Gastroesophageal sphincter (tissue), 4 donors: ENCODE data around the gene PDLIM3. TPM values are rescaled to one million over a fixed set of nuclear protein-coding genes. Genes with fewer than 3 reads are reported as not detected.
A peak's percentile ranks its signal among the peaks of the same experiment; 100 is the strongest.

Source experiments
- ATAC-seq: fragments of 150-250 bp; one replicate; pipeline ENCODE4 v1.9.1; 2016; ENCODE audit warnings: mild to moderate bottlenecking, moderate library complexity
- H3K27ac ChIP-seq, 4 donors: fragments of 200-600 bp; sonication (generic) in 3 of 4; 1 replicate in 3 of 4; 2 replicates in 1 of 4; pipeline ENCODE4 v1.5.1; 2016 to 2019
- H3K27me3 ChIP-seq: fragments of 200-600 bp; sonication (generic); one replicate; pipeline ENCODE4 v1.5.1; 2019
- H3K36me3 ChIP-seq, 2 donors: fragments of 200-600 bp; sonication (generic); one replicate each; pipeline ENCODE4 v1.5.1; 2019; ENCODE audit warnings: control low read depth in 1 of 2
- H3K4me1 ChIP-seq, 3 donors: fragments of 200-600 bp; sonication (generic); 1 replicate in 2 of 3; 2 replicates in 1 of 3; pipeline ENCODE4 v1.5.1; 2016 to 2019; ENCODE audit warnings: control low read depth in 2 of 3
- H3K4me3 ChIP-seq, 2 donors: fragments of 200-600 bp; sonication (generic); one replicate each; pipeline ENCODE4 v1.5.1; 2019; ENCODE audit warnings: mild to moderate bottlenecking in 1 of 2, moderate library complexity in 1 of 2
- H3K9me3 ChIP-seq, 3 donors: fragments of 200-600 bp; sonication (generic); one replicate each; pipeline ENCODE4 v1.5.1; 2017 to 2019; ENCODE audit warnings: control low read depth in 2 of 3
- EP300 ChIP-seq: sonication (generic); formaldehyde crosslinking; IDR thresholded peaks from one replicate; pipeline ENCODE4 v1.6.1; 2017; ENCODE audit warnings: antibody characterized with exemption, mild to moderate bottlenecking
- POLR2A ChIP-seq, 2 donors: fragments of 450-650 bp; IDR thresholded peaks; one replicate each; pipeline ENCODE4 v1.6.1; 2017; ENCODE audit warnings: antibody characterized with exemption in 2 of 2, mild to moderate bottlenecking in 2 of 2, moderate library complexity in 1 of 2
- POLR2AphosphoS5 ChIP-seq: sonication (generic); formaldehyde crosslinking; IDR thresholded peaks from one replicate; pipeline ENCODE4 v1.6.1; 2017; ENCODE audit warnings: antibody characterized with exemption
- WGBS, 2 donors: methylation state at CpG; one replicate each; pipeline ENCODE4 v1.1.5; 2018; ENCODE audit warnings: low coverage in 1 of 2; 5-methylcytosine and 5-hydroxymethylcytosine counted together
- total RNA-seq, 4 donors: library from RNA; depleted of rRNA; stranded (reverse); fragments of >200 nt; gene quantifications; one replicate each; pipeline ENCODE4 v1.1.0, GENCODE V29; 2016
- TF ChIP-seq, protein P1 (sequence below), 4 experiments: fragments of 200-600 bp in 2 of 4; fragments of 450-650 bp in 2 of 4; sonication (generic) in 1 of 4; IDR thresholded peaks; one replicate each; pipeline ENCODE4 v1.5.1; 2017 to 2019; ENCODE audit warnings: antibody characterized with exemption in 4 of 4, mild to moderate bottlenecking in 2 of 4, moderate library complexity in 2 of 4

The PDLIM3 gene
- total RNA-seq, 4 donors from 2014 or later: 1,505 to 2,123 (median 1,752) TPM

DNA sequence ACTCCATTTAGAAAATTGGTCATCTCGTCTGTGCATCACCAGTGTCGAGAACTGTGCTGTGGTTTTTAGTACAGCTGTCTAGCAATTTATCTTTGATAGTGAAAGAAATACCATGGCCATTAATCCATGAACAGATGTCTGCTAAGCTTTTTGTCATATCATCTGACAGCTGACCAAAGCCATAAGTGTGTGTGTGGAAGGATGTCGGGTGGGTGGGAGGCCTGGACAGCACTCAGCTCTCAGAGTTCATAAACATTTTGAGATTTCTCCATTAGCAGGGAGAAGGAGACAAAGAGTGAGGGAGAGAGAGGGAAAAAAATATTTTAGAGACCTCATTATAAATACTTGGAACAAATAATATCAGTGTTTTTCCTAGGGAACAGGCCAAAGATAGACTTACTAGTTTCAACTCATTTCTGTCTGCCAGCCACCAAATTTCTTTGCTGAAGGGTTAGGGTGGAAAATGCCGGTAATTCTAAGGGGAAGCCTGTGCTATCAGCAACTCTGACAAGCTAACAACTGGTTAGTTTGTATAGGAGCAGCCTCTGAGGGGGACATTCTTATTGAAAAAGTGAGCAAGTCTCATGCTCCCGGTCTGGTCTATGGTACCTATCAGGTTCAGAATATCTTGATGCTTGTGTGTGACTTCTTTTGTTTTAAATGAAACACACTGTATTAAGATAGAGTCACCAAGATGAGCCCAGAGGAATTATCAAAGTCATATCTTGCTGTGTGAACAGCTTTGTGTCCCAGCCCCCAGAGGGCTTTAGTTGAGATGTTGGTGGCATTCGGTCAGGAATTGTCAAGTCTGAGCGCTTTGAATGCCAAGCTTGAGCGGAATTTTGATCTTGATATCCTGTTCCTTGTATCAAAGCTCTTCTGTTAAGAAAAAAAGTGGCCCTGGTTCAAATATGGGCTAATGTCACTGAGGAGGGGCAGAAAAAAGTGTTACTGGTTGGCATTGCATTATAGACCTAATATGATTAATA, 41.9 kb upstream of the PDLIM3 start:
- Histone ChIP-seq H3K9me3 (no peaks in the 10 kb centered on the region), H3K4me1 (peaks cover 3 to 28% (median 15%) of the 10 kb centered on the region in 3 donors), H3K27ac (peak overlapping the region; percentile 63 to 85 (median 80)), H3K36me3 (no peaks in the 10 kb centered on the region), H3K4me3 (no peak overlapping the region), H3K27me3 (no peaks in the 10 kb centered on the region)
- TF ChIP-seq, protein P1, sequence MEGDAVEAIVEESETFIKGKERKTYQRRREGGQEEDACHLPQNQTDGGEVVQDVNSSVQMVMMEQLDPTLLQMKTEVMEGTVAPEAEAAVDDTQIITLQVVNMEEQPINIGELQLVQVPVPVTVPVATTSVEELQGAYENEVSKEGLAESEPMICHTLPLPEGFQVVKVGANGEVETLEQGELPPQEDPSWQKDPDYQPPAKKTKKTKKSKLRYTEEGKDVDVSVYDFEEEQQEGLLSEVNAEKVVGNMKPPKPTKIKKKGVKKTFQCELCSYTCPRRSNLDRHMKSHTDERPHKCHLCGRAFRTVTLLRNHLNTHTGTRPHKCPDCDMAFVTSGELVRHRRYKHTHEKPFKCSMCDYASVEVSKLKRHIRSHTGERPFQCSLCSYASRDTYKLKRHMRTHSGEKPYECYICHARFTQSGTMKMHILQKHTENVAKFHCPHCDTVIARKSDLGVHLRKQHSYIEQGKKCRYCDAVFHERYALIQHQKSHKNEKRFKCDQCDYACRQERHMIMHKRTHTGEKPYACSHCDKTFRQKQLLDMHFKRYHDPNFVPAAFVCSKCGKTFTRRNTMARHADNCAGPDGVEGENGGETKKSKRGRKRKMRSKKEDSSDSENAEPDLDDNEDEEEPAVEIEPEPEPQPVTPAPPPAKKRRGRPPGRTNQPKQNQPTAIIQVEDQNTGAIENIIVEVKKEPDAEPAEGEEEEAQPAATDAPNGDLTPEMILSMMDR (IDR thresholded peaks at IDR 0.05): no peak
- TF ChIP-seq POLR2A (IDR thresholded peaks at IDR 0.05): no peak
- TF ChIP-seq POLR2AphosphoS5: no peak
- TF ChIP-seq EP300: no peak
- 41 to 51% methylated on average over 3 to 7 of the region's 8 CpGs for WGBS, 2 donors
- no peak for ATAC-seq

GRCh38 chr4:185576314-185576961, 41.1 kb upstream of the PDLIM3 start:
- peaks cover 3 to 28% (median 15%) of the 10 kb centered on the region in 3 donors for H3K4me1 ChIP-seq
- no peaks in the 10 kb centered on the region for H3K27me3 ChIP-seq
- no peak for ATAC-seq
- no peak overlapping the region for H3K4me3 ChIP-seq
- TF ChIP-seq, protein P1 (IDR thresholded peaks at IDR 0.05): no peak
- TF ChIP-seq POLR2AphosphoS5: no peak
- no peak for TF ChIP-seq POLR2A (IDR thresholded peaks at IDR 0.05)
- TF ChIP-seq EP300: no peak
- H3K9me3 ChIP-seq: no peaks in the 10 kb centered on the region
- 24 to 27% methylated on average over 9 of the region's 9 CpGs for whole genome bisulfite sequencing, 2 donors
- H3K36me3 ChIP-seq: no peaks in the 10 kb centered on the region
- peak overlapping the region; percentile 63 to 85 (median 80) for H3K27ac ChIP-seq

- 29 to 76% methylated on average over 4 to 9 of the region's 10 CpGs for WGBS, 2 donors
- Histone ChIP-seq H3K36me3 (no peaks in the 10 kb centered on the region), H3K9me3 (no peaks in the 10 kb centered on the region), H3K4me3 (no peak overlapping the region), H3K27me3 (no peaks in the 10 kb centered on the region), H3K4me1 (peaks cover 3 to 45% (median 15%) of the 10 kb centered on the region in 3 donors), H3K27ac (peak overlapping the region; percentile 45 to 62 (median 49))
- ATAC-seq: peak; percentile 54
- TF ChIP-seq, protein P1 (IDR thresholded peaks at IDR 0.05): no peak
- TF ChIP-seq POLR2AphosphoS5 (no peak), EP300 (no peak), POLR2A (IDR thresholded peaks at IDR 0.05) (no peak)
Observed at GRCh38 chr4:185573651-185574199, 38.4 kb upstream of the PDLIM3 start.

- Histone ChIP-seq H3K4me1 (peaks cover 16 to 55% (median 17%) of the 10 kb centered on the region in 3 donors), H3K4me3 (no peak overlapping the region), H3K27ac (peak overlapping the region; percentile 9 to 92 (median 88)), H3K36me3 (no peaks in the 10 kb centered on the region), H3K27me3 (no peaks in the 10 kb centered on the region), H3K9me3 (no peaks in the 10 kb centered on the region)
- no peak for TF ChIP-seq POLR2A (IDR thresholded peaks at IDR 0.05)
- no peak for TF ChIP-seq POLR2AphosphoS5
- 84 to 92% methylated on average over 2 to 3 of the region's 3 CpGs for WGBS, 2 donors
- no peak for ATAC-seq
Observed at GRCh38 chr4:185570727-185571126, 35.4 kb upstream of the PDLIM3 start.
